GM21825 (cell line): ENCODE measurements around the gene SNCAIP.

ENCODE experiments used
- ATAC-seq: cut with Tn5 transposase; IDR thresholded peaks from one replicate; pipeline ENCODE4 v1.9.1; 2021; ENCODE audit warnings: mild to moderate bottlenecking, moderate library complexity; ENCODE audit not compliant: unreplicated experiment

SNCAIP gene

GRCh38 chr5:122394284-122394930 lies 82.4 kb downstream of the SNCAIP start:
- ATAC-seq, result no peak

GRCh38 chr5:122398016-122398415 lies 86.0 kb downstream of the SNCAIP start:
- no peak for ATAC-seq

- no peak for ATAC-seq
Measured at GRCh38 chr5:122400341-122400740, 88.3 kb downstream of the SNCAIP start.

GRCh38 chr5:122400938-122401337 lies 88.9 kb downstream of the SNCAIP start:
- ATAC-seq, result no peak

- no peak for ATAC-seq
Measured at GRCh38 chr5:122401976-122402725, 90.1 kb downstream of the SNCAIP start.

GRCh38 chr5:122402955-122403685 lies 91.1 kb downstream of the SNCAIP start:
- no peak for ATAC-seq

GRCh38 chr5:122404018-122404417 lies 92.0 kb downstream of the SNCAIP start:
- ATAC-seq, result no peak

- ATAC-seq, result no peak
Measured at GRCh38 chr5:122404653-122405362, 92.8 kb downstream of the SNCAIP start.

- ATAC-seq, result no peak
Measured at GRCh38 chr5:122405751-122406150, 93.7 kb downstream of the SNCAIP start.

GRCh38 chr5:122406181-122406580 lies 94.1 kb downstream of the SNCAIP start:
- no peak for ATAC-seq

GRCh38 chr5:122408592-122409224 lies 96.7 kb downstream of the SNCAIP start:
- ATAC-seq, result no peak

GRCh38 chr5:122412966-122413365 lies 100.9 kb downstream of the SNCAIP start:
- no peak for ATAC-seq

- no peak for ATAC-seq
Measured at GRCh38 chr5:122413722-122414121, 101.7 kb downstream of the SNCAIP start.

- ATAC-seq, result peak; percentile 71
Measured at GRCh38 chr5:122415030-122415800, 103.2 kb downstream of the SNCAIP start.

GRCh38 chr5:122415801-122416120 lies 103.7 kb downstream of the SNCAIP start:
- no peak for ATAC-seq

GRCh38 chr5:122419142-122419894 lies 107.3 kb downstream of the SNCAIP start:
- ATAC-seq, result no peak

GRCh38 chr5:122420091-122420490 lies 108.1 kb downstream of the SNCAIP start:
- ATAC-seq, result no peak

GRCh38 chr5:122420537-122421236 lies 108.7 kb downstream of the SNCAIP start:
- no peak for ATAC-seq
